Heart left ventricle (tissue), 16 donors: ENCODE data around the gene ATP4A. TPM values are rescaled to one million over a fixed set of nuclear protein-coding genes. Genes with fewer than 3 reads are reported as not detected.

ENCODE experiments used
- ATAC-seq, 4 donors: fragments of 200-7000 bp; cut with Tn5 transposase; one replicate each; pipeline ENCODE4 v1.9.1; 2020 to 2022; ENCODE audit warnings: moderate library complexity in 4 of 4, mild to moderate bottlenecking in 3 of 4, moderate number of reproducible peaks in 1 of 4
- DNase-seq, 5 donors: peaks; one replicate each; pipeline ENCODE4 v3.0.0-alpha.2; 2020
- H3K27ac ChIP-seq, 12 donors: fragments of 200-600 bp; sonication (generic) in 4 of 12; one replicate each; pipeline versions ENCODE4 v1.5.0 to v1.8.0; 2016 to 2022; ENCODE audit warnings: mild to moderate bottlenecking in 2 of 12
- H3K27me3 ChIP-seq, 9 donors: fragments of 200-600 bp; sonication (generic) in 2 of 9; one replicate each; pipeline versions ENCODE4 v1.5.1 to v1.8.0; 2016 to 2022; ENCODE audit warnings: mild to moderate bottlenecking in 3 of 9
- H3K36me3 ChIP-seq, 9 donors: fragments of 200-600 bp; sonication (generic) in 2 of 9; one replicate each; pipeline versions ENCODE4 v1.5.0 to v1.8.0; 2018 to 2022; ENCODE audit warnings: mild to moderate bottlenecking in 2 of 9
- H3K4me1 ChIP-seq, 12 donors: fragments of 200-600 bp; sonication (generic) in 4 of 12; one replicate each; pipeline versions ENCODE4 v1.5.0 to v1.8.0; 2016 to 2022; ENCODE audit warnings: mild to moderate bottlenecking in 3 of 12
- H3K4me3 ChIP-seq, 12 donors: fragments of 200-600 bp; sonication (generic) in 4 of 12; one replicate each; pipeline versions ENCODE4 v1.5.0 to v1.8.0; 2017 to 2022; ENCODE audit warnings: mild to moderate bottlenecking in 9 of 12, moderate library complexity in 4 of 12
- H3K9me3 ChIP-seq, 12 donors: fragments of 200-600 bp; sonication (generic) in 4 of 12; one replicate each; pipeline versions ENCODE4 v1.5.0 to v1.8.0; 2016 to 2022; ENCODE audit warnings: mild to moderate bottlenecking in 1 of 12
- POLR2A ChIP-seq, 2 donors: fragments of 450-650 bp; IDR thresholded peaks; one replicate each; pipeline ENCODE4 v1.6.1; 2017; ENCODE audit warnings: antibody characterized with exemption in 2 of 2, mild to moderate bottlenecking in 2 of 2, moderate library complexity in 2 of 2
- WGBS, 4 donors: extraction: QIAGEN DNeasy Blood & Tissue Kit in 2 of 4; methylation state at CpG; one replicate each; pipeline versions ENCODE4 v1.1.5 to v1.1.7; 2013 to 2018; 5-methylcytosine and 5-hydroxymethylcytosine counted together
- intact Hi-C, 10 donors: fragments of 100-400 bp; cut with DNase I; formaldehyde crosslinking; loops; one replicate each; pipeline versions ENCODE4 v1.11.1 to v1.14.2; 2022
- polyA plus RNA-seq, 2 donors: library from polyadenylated mRNA; stranded (reverse); fragments of 200-250 nt; gene quantifications; one replicate each; pipeline ENCODE4 v1.2.3, GENCODE V29; 2013
- total RNA-seq, 9 donors: library from RNA; depleted of rRNA in 2 of 9; stranded (reverse); fragments of >200 nt in 2 of 9; fragmentation: NEBNext Ultra II Directional in 3 of 9; extraction: Animal tissue kit (Norgen Biotek cat#: 25700) in 3 of 9; gene quantifications; one replicate each; pipeline versions ENCODE4 v1.1.0 to v1.2.4, GENCODE V29; 2016 to 2023
- TF ChIP-seq, protein P1 (sequence below), 12 donors: fragments of 200-600 bp; sonication (generic) in 4 of 12; IDR thresholded peaks; one replicate each; pipeline versions ENCODE4 v1.5.0 to v1.8.0; 2018 to 2022; ENCODE audit warnings: antibody characterized with exemption in 12 of 12, mild to moderate bottlenecking in 5 of 12
- donor health status: ischemic (EF 13 %, LVEDD 7.1; RV severe dilation, severe dysfunction).
- donor health status: healthy with polysubstance abuse.
- donor health status: DM: no; HTN: yes; CAD: no.
- donor health status: DM: no; HTN: no; CAD: no.
- donor health status: ischemic (EF 25% LVEDD 6.9; RV normal size, moderate dysfunction).
- donor health status: ischemic (EF 25% LVEDD 5.7; RV mildly dilated, moderate dysfunction).
- donor health status: healthy.
- donor health status: DM: yes; HTN: yes; CAD: no.
- donor health status: ischemic (EF 35%, LVEDD 5.7; RV mildly dilated, moderate dysfunction).
- donor health status: nonischemic (EF 11% LVEDD 7.7; RV severe dilation, severe dysfunction).
- donor health status: DM: yes; HTN: yes; CAD: no.
- donor health status: PGD.
- donor health status: ischemic (EF 29% LVEDD 5.4; RV normal size, mild dysfunction).
- donor health status: nonischemic (EF 23%, LVEDD 6.1; RV moderate dilation, normal function).

ATP4A gene
- total and polyA plus RNA-seq, 11 donors = not detected

GRCh38 chr19:35512831-35513627, 50.4 kb downstream of the ATP4A start:
- WGBS, 4 donors = 67 to 80% (median 72%) methylated on average over 9 to 15 of the region's 15 CpGs
- TF ChIP-seq, protein P1, sequence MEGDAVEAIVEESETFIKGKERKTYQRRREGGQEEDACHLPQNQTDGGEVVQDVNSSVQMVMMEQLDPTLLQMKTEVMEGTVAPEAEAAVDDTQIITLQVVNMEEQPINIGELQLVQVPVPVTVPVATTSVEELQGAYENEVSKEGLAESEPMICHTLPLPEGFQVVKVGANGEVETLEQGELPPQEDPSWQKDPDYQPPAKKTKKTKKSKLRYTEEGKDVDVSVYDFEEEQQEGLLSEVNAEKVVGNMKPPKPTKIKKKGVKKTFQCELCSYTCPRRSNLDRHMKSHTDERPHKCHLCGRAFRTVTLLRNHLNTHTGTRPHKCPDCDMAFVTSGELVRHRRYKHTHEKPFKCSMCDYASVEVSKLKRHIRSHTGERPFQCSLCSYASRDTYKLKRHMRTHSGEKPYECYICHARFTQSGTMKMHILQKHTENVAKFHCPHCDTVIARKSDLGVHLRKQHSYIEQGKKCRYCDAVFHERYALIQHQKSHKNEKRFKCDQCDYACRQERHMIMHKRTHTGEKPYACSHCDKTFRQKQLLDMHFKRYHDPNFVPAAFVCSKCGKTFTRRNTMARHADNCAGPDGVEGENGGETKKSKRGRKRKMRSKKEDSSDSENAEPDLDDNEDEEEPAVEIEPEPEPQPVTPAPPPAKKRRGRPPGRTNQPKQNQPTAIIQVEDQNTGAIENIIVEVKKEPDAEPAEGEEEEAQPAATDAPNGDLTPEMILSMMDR (IDR thresholded peaks at IDR 0.05) = no peak
- no peak for TF ChIP-seq POLR2A (IDR thresholded peaks at IDR 0.05)
- Histone ChIP-seq H3K9me3 (no peaks in the 10 kb centered on the region), H3K4me1 (peaks cover 0 to 21% (median 9%) of the 10 kb centered on the region in 12 donors), H3K36me3 (no peaks in the 10 kb centered on the region), H3K27me3 (peaks cover 0 to 42% (median 27%) of the 10 kb centered on the region in 9 donors), H3K27ac (no peak overlapping the region), H3K4me3 (no peak overlapping the region)
- ATAC-seq (no peak), DNase-seq (no peak)
- intact Hi-C loops = loop anchor here in 1 of 10 donors (5.0 kb wide), 1 partner anchor 79 kb away; no protein-coding TSS in a partner anchor

GRCh38 chr19:35511337-35511736, 52.1 kb downstream of the ATP4A start:
- Histone ChIP-seq H3K36me3 (no peaks in the 10 kb centered on the region), H3K27ac (no peak overlapping the region), H3K4me1 (peaks cover 0 to 21% (median 9%) of the 10 kb centered on the region in 12 donors), H3K9me3 (no peaks in the 10 kb centered on the region), H3K27me3 (peaks cover 0 to 44% (median 27%) of the 10 kb centered on the region in 9 donors), H3K4me3 (no peak overlapping the region)
- ATAC-seq = no peak
- intact Hi-C loops = loop anchor here in 1 of 10 donors (5.0 kb wide), 1 partner anchor 81 kb away; no protein-coding TSS in a partner anchor
- no peak for TF ChIP-seq POLR2A (IDR thresholded peaks at IDR 0.05)
- TF ChIP-seq, protein P1 (IDR thresholded peaks at IDR 0.05) = no peak
- DNase-seq = no peak
- 61 to 81% (median 68%) methylated on average over 4 to 7 of the region's 7 CpGs for WGBS, 4 donors

- no peaks in the 10 kb centered on the region for H3K9me3 ChIP-seq
- peak overlapping the region in 7 of 12 donors; percentile 44 to 57 (median 48) for H3K4me3 ChIP-seq
- H3K27me3 ChIP-seq = peaks cover 0 to 44% (median 27%) of the 10 kb centered on the region in 9 donors
- DNase-seq = no peak
- H3K27ac ChIP-seq = no peak overlapping the region
- intact Hi-C loops = loop anchor here in 1 of 10 donors (5.0 kb wide), 1 partner anchor 82 kb away; no protein-coding TSS in a partner anchor
- no peaks in the 10 kb centered on the region for H3K36me3 ChIP-seq
- ATAC-seq = peak in 1 of 4 donors; percentile 12
- no peak for TF ChIP-seq POLR2A (IDR thresholded peaks at IDR 0.05)
- TF ChIP-seq, protein P1 (IDR thresholded peaks at IDR 0.05) = peak in 3 of 12 donors; percentile 2 to 20 (median 3)
- WGBS, 4 donors = 7 to 14% (median 10%) methylated on average over 10 to 15 of the region's 15 CpGs
- peaks cover 0 to 21% (median 9%) of the 10 kb centered on the region in 12 donors for H3K4me1 ChIP-seq
Observed at GRCh38 chr19:35510626-35510964, 52.9 kb downstream of the ATP4A start.
